ENCODE measurements around the gene NUCKS1.

DNA sequence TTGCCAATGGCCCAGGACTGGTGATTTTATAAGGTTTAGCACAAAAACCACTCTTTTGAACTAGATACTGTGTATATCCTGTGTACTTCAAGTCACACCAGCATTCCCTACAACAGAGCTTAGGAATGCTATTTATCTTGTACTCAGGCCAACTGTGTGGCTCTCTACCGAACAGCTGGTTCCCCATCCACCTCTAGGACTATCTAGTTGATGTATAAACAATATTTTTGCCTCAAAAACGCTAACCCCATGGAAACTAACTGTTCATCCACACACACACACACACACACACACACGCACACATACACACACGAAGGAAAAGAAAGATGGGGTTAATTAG lies 41.0 kb downstream of the NUCKS1 start:
- TF ChIP-seq, protein P1, sequence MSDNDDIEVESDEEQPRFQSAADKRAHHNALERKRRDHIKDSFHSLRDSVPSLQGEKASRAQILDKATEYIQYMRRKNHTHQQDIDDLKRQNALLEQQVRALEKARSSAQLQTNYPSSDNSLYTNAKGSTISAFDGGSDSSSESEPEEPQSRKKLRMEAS (IDR thresholded peaks at IDR 0.05) = no peak
- TF ChIP-seq, protein P2, sequence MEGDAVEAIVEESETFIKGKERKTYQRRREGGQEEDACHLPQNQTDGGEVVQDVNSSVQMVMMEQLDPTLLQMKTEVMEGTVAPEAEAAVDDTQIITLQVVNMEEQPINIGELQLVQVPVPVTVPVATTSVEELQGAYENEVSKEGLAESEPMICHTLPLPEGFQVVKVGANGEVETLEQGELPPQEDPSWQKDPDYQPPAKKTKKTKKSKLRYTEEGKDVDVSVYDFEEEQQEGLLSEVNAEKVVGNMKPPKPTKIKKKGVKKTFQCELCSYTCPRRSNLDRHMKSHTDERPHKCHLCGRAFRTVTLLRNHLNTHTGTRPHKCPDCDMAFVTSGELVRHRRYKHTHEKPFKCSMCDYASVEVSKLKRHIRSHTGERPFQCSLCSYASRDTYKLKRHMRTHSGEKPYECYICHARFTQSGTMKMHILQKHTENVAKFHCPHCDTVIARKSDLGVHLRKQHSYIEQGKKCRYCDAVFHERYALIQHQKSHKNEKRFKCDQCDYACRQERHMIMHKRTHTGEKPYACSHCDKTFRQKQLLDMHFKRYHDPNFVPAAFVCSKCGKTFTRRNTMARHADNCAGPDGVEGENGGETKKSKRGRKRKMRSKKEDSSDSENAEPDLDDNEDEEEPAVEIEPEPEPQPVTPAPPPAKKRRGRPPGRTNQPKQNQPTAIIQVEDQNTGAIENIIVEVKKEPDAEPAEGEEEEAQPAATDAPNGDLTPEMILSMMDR (IDR thresholded peaks at IDR 0.05; ENCODE audit: control extremely low read depth in 1 of 3, insufficient read depth in 1 of 3, low read depth in 1 of 3, low read length in 3 of 3) = no peak
- TF ChIP-seq CREB1 (IDR thresholded peaks at IDR 0.05) = no peak

All from H1 (cell line).